ENCODE results near the gene TNNI3.
"Not testable (repeated sequence)": the region's sequence is repeated elsewhere in the genome, so short reads cannot be mapped to it uniquely, and the experiment has no call there.

The TNNI3 gene

GRCh38 chr19:55113570-55114039, 43.9 kb downstream of the TNNI3 start:
- DNase-seq (ENCODE audit: low read depth): no peak

- no peak for DNase-seq (ENCODE audit: low read depth)
Observed at GRCh38 chr19:55112777-55113569, 44.6 kb downstream of the TNNI3 start.

DNA sequence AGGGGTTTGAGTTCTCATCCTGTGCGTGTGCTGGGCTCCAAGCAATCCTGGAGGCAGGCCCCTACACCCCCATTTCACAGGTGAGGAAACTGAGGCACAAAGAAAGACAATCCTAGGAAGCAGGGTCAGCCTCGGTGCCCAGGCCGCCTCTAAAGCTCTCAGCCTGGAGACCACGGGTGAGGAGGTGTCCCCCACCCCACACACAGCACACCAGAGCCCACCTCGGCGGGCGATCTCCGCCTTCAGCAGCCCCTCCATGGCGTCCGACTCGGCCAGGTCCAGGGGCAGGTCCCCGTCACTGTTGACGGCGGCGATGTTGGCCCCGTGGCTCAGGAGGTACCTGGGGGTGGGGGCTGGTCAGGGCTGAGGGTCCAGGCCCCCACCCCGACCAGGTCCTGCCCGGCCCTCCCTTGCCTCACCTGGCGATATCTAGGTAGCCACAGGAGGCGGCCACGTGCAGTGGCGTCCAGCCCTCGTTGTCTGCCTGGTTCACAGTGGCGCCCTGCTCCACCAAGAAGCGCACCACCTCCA, 45.2 kb downstream of the TNNI3 start:
- no peak for DNase-seq (ENCODE audit: low read depth)

GRCh38 chr19:55111238-55111831, 46.2 kb downstream of the TNNI3 start:
- no peak for DNase-seq (ENCODE audit: low read depth)

- no peak for DNase-seq (ENCODE audit: low read depth)
Observed at GRCh38 chr19:55109527-55110291, 47.8 kb downstream of the TNNI3 start.

GRCh38 chr19:55107252-55107651, 50.3 kb downstream of the TNNI3 start:
- DNase-seq (ENCODE audit: low read depth): not testable (repeated sequence)

- no peak for DNase-seq (ENCODE audit: low read depth)
Observed at GRCh38 chr19:55106591-55106990, 50.9 kb downstream of the TNNI3 start.

DNA sequence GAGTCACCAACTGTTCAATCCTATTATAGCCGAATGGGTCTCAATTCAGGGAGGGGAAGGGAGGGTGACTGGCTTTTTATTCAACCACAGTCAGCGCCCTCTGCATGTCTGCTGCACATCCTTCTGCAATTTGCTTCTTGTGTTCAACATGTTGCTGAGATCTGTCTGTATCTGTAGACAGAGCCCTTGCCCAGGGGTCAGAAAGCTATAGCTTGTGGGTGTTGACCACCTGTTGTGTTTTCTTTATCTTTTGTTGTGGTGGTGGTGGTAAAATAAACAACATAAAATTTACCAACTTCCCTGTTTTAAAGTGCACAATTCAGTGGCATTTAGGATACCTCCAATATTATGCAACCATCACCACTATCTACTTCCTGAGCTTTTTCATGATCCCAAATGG, 52.3 kb downstream of the TNNI3 start:
- DNase-seq (ENCODE audit: low read depth): no peak

GRCh38 chr19:55103190-55103589, 54.3 kb downstream of the TNNI3 start:
- DNase-seq (ENCODE audit: low read depth): no peak
